Activated naive CD8-positive, alpha-beta T cell treated with anti-CD3 and anti-CD28 coated beads, Interleukin-2, amount 50 U/mL, for 24 hours (primary cell): ENCODE measurements around the gene CCDC148.
"Not testable (repeated sequence)": the region's sequence is repeated elsewhere in the genome, so short reads cannot be mapped to it uniquely, and the experiment has no call there.

Experiments used
- ATAC-seq: fragments of 150-1000 bp; cut with Tn5 transposase; one replicate; pipeline ENCODE4 v1.10.0; 2021
- DNase-seq: peaks from one replicate; pipeline ENCODE4 v3.0.0; 2021
- H3K27ac Mint-ChIP-seq: one replicate; pipeline ENCODE4 v1.8.0; 2021; ENCODE audit warnings: mild to moderate bottlenecking, mixed read lengths
- H3K27me3 Mint-ChIP-seq: one replicate; pipeline ENCODE4 v1.8.0; 2021; ENCODE audit warnings: mixed read lengths
- H3K36me3 Mint-ChIP-seq: one replicate; pipeline ENCODE4 v1.8.0; 2021; ENCODE audit warnings: low read depth, mixed read lengths
- H3K4me1 Mint-ChIP-seq: one replicate; pipeline ENCODE4 v1.8.0; 2021; ENCODE audit warnings: mixed read lengths
- H3K4me3 Mint-ChIP-seq: one replicate; pipeline ENCODE4 v1.8.0; 2021; ENCODE audit warnings: mild to moderate bottlenecking, moderate library complexity, mixed read lengths
- H3K9me3 Mint-ChIP-seq: one replicate; pipeline ENCODE4 v1.8.0; 2021; ENCODE audit warnings: mixed read lengths

The CCDC148 gene

GRCh38 chr2:158472829-158473228 lies 16.3 kb upstream of the CCDC148 start:
- Mint-ChIP-seq H3K4me1 (peaks cover 13% of the 10 kb centered on the region), H3K36me3 (peaks cover 17% of the 10 kb centered on the region)
- DNase-seq, ATAC-seq, H3K9me3 Mint-ChIP-seq, H3K27me3 Mint-ChIP-seq, H3K27ac Mint-ChIP-seq, H3K4me3 Mint-ChIP-seq: not testable (repeated sequence)

GRCh38 chr2:158467248-158467647 lies 10.7 kb upstream of the CCDC148 start:
- Mint-ChIP-seq H3K4me1 (no peaks in the 10 kb centered on the region), H3K36me3 (peaks cover 15% of the 10 kb centered on the region), H3K27me3 (no peaks in the 10 kb centered on the region), H3K9me3 (no peaks in the 10 kb centered on the region), H3K27ac (no peak overlapping the region), H3K4me3 (no peak overlapping the region)
- peak; percentile 33 for ATAC-seq
- DNase-seq: no peak

- H3K9me3 Mint-ChIP-seq: no peaks in the 10 kb centered on the region
- H3K27me3 Mint-ChIP-seq: no peaks in the 10 kb centered on the region
- peak; percentile 66 for ATAC-seq
- H3K27ac Mint-ChIP-seq: no peak overlapping the region
- no peaks in the 10 kb centered on the region for H3K36me3 Mint-ChIP-seq
- DNase-seq: no peak
- no peak overlapping the region for H3K4me3 Mint-ChIP-seq
- H3K4me1 Mint-ChIP-seq: peaks cover 9% of the 10 kb centered on the region
These were observed 8.1 kb upstream of the CCDC148 start for GRCh38 chr2:158464426-158465281.

GRCh38 chr2:158463496-158464095 lies 7.0 kb upstream of the CCDC148 start:
- H3K27me3 Mint-ChIP-seq: peaks cover under 1% of the 10 kb centered on the region
- ATAC-seq: no peak

GRCh38 chr2:158460632-158461297 lies 4.2 kb upstream of the CCDC148 start:
- H3K27ac Mint-ChIP-seq: no peak overlapping the region
- no peak for DNase-seq
- peaks cover 5% of the 10 kb centered on the region for H3K36me3 Mint-ChIP-seq
- H3K4me1 Mint-ChIP-seq: peaks cover 25% of the 10 kb centered on the region
- no peaks in the 10 kb centered on the region for H3K9me3 Mint-ChIP-seq
- no peak for ATAC-seq
- no peak overlapping the region for H3K4me3 Mint-ChIP-seq
- peaks cover 6% of the 10 kb centered on the region for H3K27me3 Mint-ChIP-seq

More at GRCh38 chr2:158463496-158464095, 7.0 kb upstream of the CCDC148 start:
- DNase-seq: no peak
- Mint-ChIP-seq H3K27ac (no peak overlapping the region), H3K9me3 (no peaks in the 10 kb centered on the region), H3K36me3 (peaks cover under 1% of the 10 kb centered on the region), H3K4me3 (no peak overlapping the region), H3K4me1 (peaks cover 12% of the 10 kb centered on the region)

- Mint-ChIP-seq H3K4me1 (peaks cover 25% of the 10 kb centered on the region), H3K4me3 (peak overlapping the region; percentile 85), H3K36me3 (peaks cover 5% of the 10 kb centered on the region), H3K27ac (no peak overlapping the region), H3K27me3 (peaks cover 13% of the 10 kb centered on the region), H3K9me3 (no peaks in the 10 kb centered on the region)
- ATAC-seq: no peak
- no peak for DNase-seq
These were observed 2.8 kb upstream of the CCDC148 start for GRCh38 chr2:158459161-158460003.

GRCh38 chr2:158458617-158458920 lies 2.0 kb upstream of the CCDC148 start:
- ATAC-seq (no peak), DNase-seq (no peak)
- H3K4me3 Mint-ChIP-seq: peak overlapping the region; percentile 85
- peaks cover 15% of the 10 kb centered on the region for H3K27me3 Mint-ChIP-seq
- H3K4me1 Mint-ChIP-seq: peaks cover 25% of the 10 kb centered on the region
- no peaks in the 10 kb centered on the region for H3K9me3 Mint-ChIP-seq
- peaks cover 5% of the 10 kb centered on the region for H3K36me3 Mint-ChIP-seq
- no peak overlapping the region for H3K27ac Mint-ChIP-seq

GRCh38 chr2:158457826-158458616 lies 1.5 kb upstream of the CCDC148 start:
- H3K36me3 Mint-ChIP-seq: peaks cover 5% of the 10 kb centered on the region
- peak; percentile 37 for ATAC-seq
- H3K9me3 Mint-ChIP-seq: no peaks in the 10 kb centered on the region
- H3K4me1 Mint-ChIP-seq: peaks cover 25% of the 10 kb centered on the region
- H3K27me3 Mint-ChIP-seq: peaks cover 15% of the 10 kb centered on the region
- DNase-seq: peak; percentile 58
- H3K4me3 Mint-ChIP-seq: peak overlapping the region; percentile 85
- peak overlapping the region; percentile 86 for H3K27ac Mint-ChIP-seq

GRCh38 chr2:158457092-158457825 lies 706 bp upstream of the CCDC148 start:
- ATAC-seq: peak; percentile 30
- Mint-ChIP-seq H3K36me3 (peaks cover 5% of the 10 kb centered on the region), H3K9me3 (no peaks in the 10 kb centered on the region), H3K27ac (peak overlapping the region; percentile 86), H3K27me3 (peaks cover 15% of the 10 kb centered on the region), H3K4me3 (peak overlapping the region; percentile 85), H3K4me1 (peaks cover 25% of the 10 kb centered on the region)
- peak; percentile 52 for DNase-seq

- ATAC-seq: no peak
These were observed 12.9 kb downstream of the CCDC148 start for GRCh38 chr2:158443606-158444005.

GRCh38 chr2:158439062-158439461 lies 17.5 kb downstream of the CCDC148 start:
- DNase-seq, H3K27me3 Mint-ChIP-seq, ATAC-seq, H3K4me1 Mint-ChIP-seq, H3K27ac Mint-ChIP-seq, H3K9me3 Mint-ChIP-seq, H3K36me3 Mint-ChIP-seq, H3K4me3 Mint-ChIP-seq: not testable (repeated sequence)

More at GRCh38 chr2:158443606-158444005, 12.9 kb downstream of the CCDC148 start:
- H3K36me3 Mint-ChIP-seq: no peaks in the 10 kb centered on the region
- H3K9me3 Mint-ChIP-seq: no peaks in the 10 kb centered on the region
- no peak overlapping the region for H3K27ac Mint-ChIP-seq
- no peak overlapping the region for H3K4me3 Mint-ChIP-seq
- H3K27me3 Mint-ChIP-seq: no peaks in the 10 kb centered on the region
- DNase-seq: no peak
- no peaks in the 10 kb centered on the region for H3K4me1 Mint-ChIP-seq

GRCh38 chr2:158433716-158434115 lies 22.8 kb downstream of the CCDC148 start:
- not testable (repeated sequence) for H3K27ac Mint-ChIP-seq, DNase-seq, ATAC-seq, H3K4me3 Mint-ChIP-seq, H3K9me3 Mint-ChIP-seq, H3K4me1 Mint-ChIP-seq, H3K27me3 Mint-ChIP-seq, H3K36me3 Mint-ChIP-seq

GRCh38 chr2:158432117-158432516 lies 24.4 kb downstream of the CCDC148 start:
- no peak overlapping the region for H3K4me3 Mint-ChIP-seq
- no peaks in the 10 kb centered on the region for H3K4me1 Mint-ChIP-seq
- DNase-seq (no peak), ATAC-seq (no peak)
- no peaks in the 10 kb centered on the region for H3K36me3 Mint-ChIP-seq
- H3K27ac Mint-ChIP-seq: no peak overlapping the region
- peaks cover 4% of the 10 kb centered on the region for H3K9me3 Mint-ChIP-seq
- H3K27me3 Mint-ChIP-seq: peaks cover 2% of the 10 kb centered on the region
